Measurements from ENCODE around the gene TEX51.

TEX51 gene

GRCh38 chr2:126899616-126900185, 1.0 kb downstream of the TEX51 start:
- TF ChIP-seq CTCF (conservative IDR thresholded peaks at IDR 0.05) (no peak), ZFX (IDR thresholded peaks at IDR 0.05) (no peak)
- H3K27ac ChIP-seq, result no peak overlapping the region

- no peak overlapping the region for H3K27ac ChIP-seq
- TF ChIP-seq CTCF (conservative IDR thresholded peaks at IDR 0.05), result no peak
- TF ChIP-seq ZFX (IDR thresholded peaks at IDR 0.05), result no peak
Measured at GRCh38 chr2:126900646-126901319, 2.1 kb downstream of the TEX51 start.

- H3K27ac ChIP-seq, result no peak overlapping the region
- TF ChIP-seq ZFX (IDR thresholded peaks at IDR 0.05) (no peak), CTCF (conservative IDR thresholded peaks at IDR 0.05) (no peak)
Measured at GRCh38 chr2:126901459-126901858, 2.8 kb downstream of the TEX51 start.

GRCh38 chr2:126902152-126902835, 3.6 kb downstream of the TEX51 start:
- H3K27ac ChIP-seq, result no peak overlapping the region
- TF ChIP-seq ZFX (IDR thresholded peaks at IDR 0.05), result no peak
- TF ChIP-seq CTCF (conservative IDR thresholded peaks at IDR 0.05), result no peak

- H3K27ac ChIP-seq, result no peak overlapping the region
- TF ChIP-seq ZFX (IDR thresholded peaks at IDR 0.05), result no peak
- TF ChIP-seq CTCF (conservative IDR thresholded peaks at IDR 0.05), result no peak
Measured at GRCh38 chr2:126902859-126903258, 4.2 kb downstream of the TEX51 start.

- no peak overlapping the region for H3K27ac ChIP-seq
- TF ChIP-seq ZFX (IDR thresholded peaks at IDR 0.05) (no peak), CTCF (conservative IDR thresholded peaks at IDR 0.05) (no peak)
Measured at GRCh38 chr2:126905991-126906390, 7.3 kb downstream of the TEX51 start.

- H3K27ac ChIP-seq, result no peak overlapping the region
- TF ChIP-seq ZFX (IDR thresholded peaks at IDR 0.05) (no peak), CTCF (conservative IDR thresholded peaks at IDR 0.05) (no peak)
Measured at GRCh38 chr2:126906781-126907180, 8.1 kb downstream of the TEX51 start.

All from C4-2B (cell line).